ENCODE results near the gene ANTXR1. TPM values are rescaled to one million over a fixed set of nuclear protein-coding genes. Genes with fewer than 3 reads are reported as not detected.

ANTXR1 gene
- total and polyA plus RNA-seq, 2 donors (not counting 3 experiments of a cell fraction or from before 2014, with no cell fraction given): 4.2 to 17.3 TPM

DNA sequence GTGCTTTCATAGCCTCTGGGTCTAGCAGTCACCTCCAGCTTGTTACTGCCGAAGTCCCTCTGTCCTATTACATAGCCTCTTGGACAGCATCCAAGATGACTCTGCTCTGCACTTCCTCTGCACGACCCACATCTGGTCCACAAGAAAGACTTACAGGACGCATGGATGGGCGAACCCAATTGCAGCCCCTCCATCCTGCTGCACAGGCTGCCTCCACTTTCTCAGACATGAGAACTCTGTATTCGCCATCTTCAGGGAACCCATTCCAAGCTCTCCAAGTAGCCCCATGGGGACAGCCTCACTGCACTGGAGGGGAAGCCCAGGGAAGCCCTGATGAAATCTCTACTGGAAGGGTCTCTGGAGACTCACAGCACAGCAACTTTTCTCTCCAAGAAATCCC lies 201.9 kb downstream of the ANTXR1 start:
- Histone ChIP-seq H3K9ac (replicated peaks; ENCODE audit: extremely low read depth, insufficient read depth, low read length) (no peak overlapping the region), H3K36me3 (ENCODE audit: control insufficient read depth in 2 of 2, extremely low read depth in 1 of 2, insufficient read depth in 2 of 2, low read length in 2 of 2) (no peaks in the 10 kb centered on the region), H4K20me1 (replicated peaks; ENCODE audit: control insufficient read depth, extremely low read depth, insufficient read depth, low read length) (no peaks in the 10 kb centered on the region), H3K4me3 (replicated peaks in 1 of 3; ENCODE audit: insufficient read depth in 1 of 3, low read depth in 1 of 3, low read length in 3 of 3) (no peak overlapping the region), H2AFZ (ENCODE audit: low read depth, low read length) (no peak overlapping the region), H3K9me3 (replicated peaks; ENCODE audit: control insufficient read depth, insufficient read depth, low read length) (no peaks in the 10 kb centered on the region), H3K79me2 (ENCODE audit: control insufficient read depth, insufficient read depth, low read length) (no peaks in the 10 kb centered on the region), H3K27ac (ENCODE audit: insufficient read depth, low read depth, low read length) (peak overlapping the region; percentile 38), H3K27me3 (ENCODE audit: control insufficient read depth in 2 of 2, insufficient read depth in 2 of 2, low read length in 2 of 2) (no peaks in the 10 kb centered on the region), H3K9me1 (replicated peaks; ENCODE audit: control insufficient read depth, extremely low read depth, insufficient read depth, low read length) (no peaks in the 10 kb centered on the region), H3K4me2 (ENCODE audit: insufficient read depth, low read length) (no peak overlapping the region), H3K4me1 (ENCODE audit: control insufficient read depth, extremely low read depth, insufficient read depth, low read length) (peaks cover 17% of the 10 kb centered on the region)
- no TSS peak for BruUV-seq (replicated peaks)
- dilution Hi-C loops (cut with MboI; ENCODE audit: extremely low pct_ligation_motif_present, low sequenced_read_pairs) (no loop called here), intact Hi-C loops (cut with micrococcal nuclease) (loop anchor here (2.0 kb wide), 1 partner anchor 92 kb away; no protein-coding TSS in a partner anchor)
- ChIA-PET POLR2A (no interaction called here), CTCF (interaction anchor here (0.8 to 1.1 kb wide), 3 partner anchors 21 to 93 kb away, joined by 3 to 5 read pairs (median 4); no protein-coding TSS in a partner anchor)
- FAIRE-seq (peak; percentile 94), DNase-seq (ENCODE audit: low read depth, low spot score) (peak; percentile 70)
- TF ChIP-seq FOS (IDR thresholded peaks at IDR 0.05; ENCODE audit: borderline replicate concordance, insufficient read depth, low read length) (no peak), POLR2A (IDR thresholded peaks at IDR 0.05; ENCODE audit: low read depth, low read length) (no peak), EZH2 (IDR thresholded peaks at IDR 0.05; ENCODE audit: borderline replicate concordance, low read depth, low read length, severe bottlenecking) (no peak), CTCF (IDR thresholded peaks at IDR 0.05; ENCODE audit: extremely low read depth in 1 of 2, insufficient read depth in 1 of 2, low read depth in 1 of 2, low read length in 2 of 2) (no peak), MYC (IDR thresholded peaks at IDR 0.05; ENCODE audit: low read depth, low read length) (no peak), JUN (IDR thresholded peaks at IDR 0.05; ENCODE audit: borderline replicate concordance, insufficient read depth, insufficient read length, low read depth) (no peak), GATA2 (IDR thresholded peaks at IDR 0.05; ENCODE audit: insufficient read depth, insufficient read length, low read depth, low read length) (no peak), POLR2AphosphoS5 (IDR thresholded peaks at IDR 0.05; ENCODE audit: insufficient read depth, low read depth, low read length) (no peak)
- TF ChIP-seq, protein P1, sequence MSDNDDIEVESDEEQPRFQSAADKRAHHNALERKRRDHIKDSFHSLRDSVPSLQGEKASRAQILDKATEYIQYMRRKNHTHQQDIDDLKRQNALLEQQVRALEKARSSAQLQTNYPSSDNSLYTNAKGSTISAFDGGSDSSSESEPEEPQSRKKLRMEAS (IDR thresholded peaks at IDR 0.05; ENCODE audit: insufficient read depth, insufficient read length): no peak
